Activated effector memory CD4-positive, alpha-beta T cell treated with anti-CD3 and anti-CD28 coated beads, Interleukin-2, amount 50 U/mL, for 16 hours (primary cell): ENCODE measurements around the gene SH2D4B.

ENCODE experiments used
- DNase-seq: peaks from one replicate; pipeline ENCODE4 v3.0.0-alpha.2; 2020

Gene SH2D4B

DNA sequence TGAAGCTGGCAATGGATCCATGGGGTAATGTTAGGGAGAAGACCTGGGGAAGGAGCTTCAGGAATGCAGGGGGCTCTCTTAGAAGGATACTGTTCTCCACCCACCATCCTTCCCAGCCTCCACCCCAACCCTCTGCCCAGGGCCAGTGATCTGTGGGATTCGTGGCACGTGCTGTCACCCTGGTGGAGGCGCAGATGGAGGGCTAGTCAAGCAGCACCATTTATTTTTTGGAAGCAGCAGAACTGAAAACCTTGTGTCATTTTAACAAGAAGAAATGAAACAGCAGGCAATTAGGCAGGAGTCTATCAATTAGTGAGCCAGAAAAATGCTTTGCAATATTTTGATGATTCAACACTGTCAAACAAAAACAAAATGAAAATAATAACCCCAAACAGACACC, 155.9 kb downstream of the SH2D4B start:
- DNase-seq, result no peak

- no peak for DNase-seq
Observed at GRCh38 chr10:80694930-80695329, 157.2 kb downstream of the SH2D4B start.
